ENCODE data around the gene AP1G1. TPM values are rescaled to one million over a fixed set of nuclear protein-coding genes. Genes with fewer than 3 reads are reported as not detected.

Gene AP1G1
- total and polyA plus RNA-seq, 2 of the 4 experiments (the other 2 are of a cell fraction), result 48.3 to 86.7 TPM

DNA sequence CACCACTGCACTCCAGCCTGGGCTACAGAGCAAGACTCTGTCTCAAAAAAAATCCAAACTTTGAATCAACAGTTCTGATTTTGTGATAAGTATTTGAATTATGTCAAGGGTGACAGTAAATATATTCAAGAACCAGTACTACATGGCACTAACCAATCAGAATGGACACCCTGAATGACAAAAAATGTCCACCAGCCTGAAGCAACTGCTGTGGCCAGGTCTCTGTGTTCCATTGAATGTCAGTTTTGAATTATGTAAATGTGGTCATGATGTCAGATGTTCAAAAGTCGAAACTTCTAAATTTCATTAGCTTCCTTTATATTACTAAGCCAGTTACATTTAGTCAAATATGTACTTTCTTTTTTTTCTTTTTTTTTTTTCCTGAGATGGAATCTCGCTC lies 21.7 kb upstream of the AP1G1 start:
- TF ChIP-seq CTCF (conservative IDR thresholded peaks at IDR 0.05; ENCODE audit: low read depth, low read length) (no peak), CHD1 (IDR thresholded peaks at IDR 0.05; ENCODE audit: low read depth, low read length) (no peak)
- no peaks in the 10 kb centered on the region for H4K20me1 ChIP-seq (ENCODE audit: insufficient read depth, low read length)
- DNase-seq (no peak), ATAC-seq (ENCODE audit: low read depth) (no peak)
- no peaks in the 10 kb centered on the region for H3K79me1 ChIP-seq (ENCODE audit: low read depth in 1 of 2, low read length in 2 of 2)
- no peak overlapping the region for H2BK20ac ChIP-seq (ENCODE audit: low read depth, low read length)
- H3K9me3 ChIP-seq (ENCODE audit: control insufficient read depth, insufficient read depth, low read length), result no peaks in the 10 kb centered on the region
- 0 out of 2 replicates have a peak, but pooled peaks cover 1% of the 10 kb centered on the region for H3K36me3 ChIP-seq (ENCODE audit: control insufficient read depth, insufficient read depth, low read length)
- no peak overlapping the region for H3K4me3 ChIP-seq (ENCODE audit: insufficient read depth, low read depth, low read length)
- in situ Hi-C loops (cut with MboI; ENCODE audit: low sequenced_read_pairs) (no loop called here), intact Hi-C loops (cut with micrococcal nuclease) (no loop called here), dilution Hi-C loops (cut with HindIII; ENCODE audit: low sequenced_read_pairs, unreplicated experiment) (no loop called here)
- no peak overlapping the region for H4K5ac ChIP-seq (ENCODE audit: low read depth, low read length)
- BruUV-seq (replicated peaks), result no TSS peak
- no peak overlapping the region for H3K23ac ChIP-seq (ENCODE audit: low read depth, low read length)
- H2BK5ac ChIP-seq (ENCODE audit: low read depth, low read length, poor library complexity, severe bottlenecking), result no peak overlapping the region
- no peaks in the 10 kb centered on the region for H3K9me1 ChIP-seq (ENCODE audit: insufficient read depth, low read length)
- H2AK9ac ChIP-seq (replicated peaks; ENCODE audit: low read depth, low read length, poor library complexity), result no peak overlapping the region
- no peak overlapping the region for H2BK15ac ChIP-seq (ENCODE audit: low read depth, low read length)
- no peak overlapping the region for H2BK120ac ChIP-seq (ENCODE audit: low read depth, low read length)
- H3K4ac ChIP-seq (ENCODE audit: low read depth, low read length), result no peak overlapping the region
- H4K91ac ChIP-seq (ENCODE audit: insufficient read depth, low read depth, low read length), result no peak overlapping the region
- no peak overlapping the region for H2AFZ ChIP-seq (replicated peaks; ENCODE audit: low read length, poor library complexity)
- no CpG with 5 or more reads among the region's 2 CpGs for WGBS, 2 experiments (ENCODE audit: extremely low coverage in 2 of 2, insufficient read length in 1 of 2)
- H3K14ac ChIP-seq (replicated peaks; ENCODE audit: low read depth, low read length), result no peak overlapping the region
- no peak overlapping the region for H3K18ac ChIP-seq (ENCODE audit: low read depth, low read length)
- POLR2A ChIA-PET (ENCODE audit: unreplicated experiment), result no interaction called here
- no peak overlapping the region for H4K8ac ChIP-seq (ENCODE audit: low read depth in 2 of 2, low read length in 2 of 2)
- no peak overlapping the region for H3K4me2 ChIP-seq (ENCODE audit: low read depth, low read length)
- H3K9ac ChIP-seq (ENCODE audit: low read depth, low read length), result no peak overlapping the region
- no peaks in the 10 kb centered on the region for H3K27me3 ChIP-seq (ENCODE audit: control insufficient read depth, insufficient read depth, low read length)
- H3K27ac ChIP-seq (ENCODE audit: insufficient read depth, low read length), result no peak overlapping the region
- no peaks in the 10 kb centered on the region for H3K4me1 ChIP-seq (ENCODE audit: control insufficient read depth, insufficient read depth, low read length)
- no peak overlapping the region for H2AK5ac ChIP-seq (ENCODE audit: low read depth, low read length)
- CTCF ChIA-PET, result interaction anchor here (0.7 kb wide), 1 partner anchor 22 kb away, joined by 4 read pairs; the partner anchor contains the start of gene AP1G1
- H3K56ac ChIP-seq (ENCODE audit: extremely low read depth, insufficient read depth, low read length), result no peak overlapping the region

Data from IMR-90 (cell line).